ENCODE results near the gene NTNG1.

The NTNG1 gene

DNA sequence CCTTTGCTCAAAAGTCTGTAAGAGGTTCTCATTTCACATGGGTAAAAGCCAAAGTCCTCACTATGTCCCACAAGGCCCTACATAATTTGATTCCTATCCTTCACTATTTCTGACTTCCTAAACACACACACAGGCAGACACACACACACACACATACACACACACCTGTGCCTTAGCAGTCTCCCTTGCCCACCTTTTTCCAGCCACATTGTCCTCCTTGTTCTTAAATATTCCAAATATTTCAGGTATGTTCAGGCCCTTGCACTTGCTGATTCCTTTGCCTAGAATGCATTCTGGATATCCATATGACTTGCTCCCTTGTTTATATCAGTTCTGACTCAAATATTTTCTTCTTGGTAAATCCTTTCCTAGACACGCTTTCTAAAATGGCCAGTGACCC is 54.6 kb downstream of the NTNG1 start:
- H3K4me3 ChIP-seq (ENCODE audit: low read length) = no peak overlapping the region
- no peaks in the 10 kb centered on the region for H3K9me3 ChIP-seq (ENCODE audit: control insufficient read depth, insufficient read depth, low read length)
- H3K27ac ChIP-seq (ENCODE audit: low read length) = no peak overlapping the region
- H3K36me3 ChIP-seq (ENCODE audit: control insufficient read depth, insufficient read depth, low read length) = no peaks in the 10 kb centered on the region
- no peaks in the 10 kb centered on the region for H3K27me3 ChIP-seq (ENCODE audit: control insufficient read depth, insufficient read depth, low read length)
- H3K4me1 ChIP-seq (ENCODE audit: control insufficient read depth, insufficient read depth, low read length) = peaks cover 1% of the 10 kb centered on the region; the same call in 1 of the 2 replicates
- peak; percentile 55 for DNase-seq (ENCODE audit: low read depth, low spot score)
- WGBS (ENCODE audit: insufficient coverage, insufficient read length) = no CpG with 5 or more reads among the region's 1 CpG

DNA sequence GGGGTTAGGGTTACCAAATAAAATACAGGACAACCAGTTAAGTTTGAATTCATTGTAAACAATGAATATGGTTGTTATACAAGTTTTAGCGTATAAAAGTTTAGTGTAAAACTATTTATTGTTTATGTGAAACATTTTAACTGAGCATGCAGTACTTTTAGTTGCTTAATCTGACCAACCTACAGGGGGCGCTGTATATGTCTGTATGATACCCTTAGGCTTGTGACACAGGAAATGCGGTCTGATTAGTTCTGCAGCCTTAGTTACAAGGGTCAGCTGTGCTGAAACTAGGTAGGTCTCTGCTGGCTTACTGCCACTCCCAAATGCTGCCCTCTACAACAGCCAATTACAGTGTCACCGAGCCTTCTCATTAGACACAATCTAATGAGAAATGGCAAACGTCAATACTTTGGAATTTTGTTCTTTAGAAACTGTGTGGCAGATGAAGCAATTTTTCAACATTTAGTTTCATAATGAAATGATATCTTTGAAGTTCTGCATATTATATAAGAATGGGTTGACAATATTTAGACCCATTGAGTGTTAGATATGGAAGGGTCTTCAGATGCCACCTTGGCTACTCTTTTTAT is 56.2 kb downstream of the NTNG1 start:
- DNase-seq (ENCODE audit: low read depth, low spot score) = peak; percentile 83
- Histone ChIP-seq H3K4me1 (ENCODE audit: control insufficient read depth, insufficient read depth, low read length) (peaks cover 1% of the 10 kb centered on the region; the same call in 1 of the 2 replicates), H3K27ac (ENCODE audit: low read length) (no peak overlapping the region), H3K4me3 (ENCODE audit: low read length) (no peak overlapping the region), H3K9me3 (ENCODE audit: control insufficient read depth, insufficient read depth, low read length) (no peaks in the 10 kb centered on the region), H3K36me3 (ENCODE audit: control insufficient read depth, insufficient read depth, low read length) (no peaks in the 10 kb centered on the region), H3K27me3 (ENCODE audit: control insufficient read depth, insufficient read depth, low read length) (no peaks in the 10 kb centered on the region)
- WGBS (ENCODE audit: insufficient coverage, insufficient read length) = no CpG with 5 or more reads among the region's 5 CpGs

DNA sequence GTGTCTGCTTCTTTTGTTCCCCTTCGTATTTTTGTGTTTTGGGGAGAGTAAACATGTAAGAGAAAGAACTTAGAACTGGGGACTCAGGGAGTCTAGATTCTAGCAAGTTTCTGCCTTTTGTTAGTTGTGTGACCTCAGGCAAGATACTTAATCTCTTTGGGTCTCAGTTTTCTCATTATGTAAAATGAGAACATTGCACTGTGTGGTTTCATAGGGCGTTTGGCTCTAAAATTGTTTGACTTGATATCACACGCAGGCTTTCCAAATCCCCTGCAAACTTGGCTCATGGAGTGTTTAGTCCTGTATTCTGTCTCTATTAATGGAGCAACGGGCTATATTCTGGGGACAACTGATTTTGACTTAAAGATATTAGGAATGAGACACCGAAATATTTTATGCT is 57.7 kb downstream of the NTNG1 start:
- DNase-seq (ENCODE audit: low read depth, low spot score) = no peak
- H3K9me3 ChIP-seq (ENCODE audit: control insufficient read depth, insufficient read depth, low read length) = no peaks in the 10 kb centered on the region
- H3K36me3 ChIP-seq (ENCODE audit: control insufficient read depth, insufficient read depth, low read length) = no peaks in the 10 kb centered on the region
- no peaks in the 10 kb centered on the region for H3K27me3 ChIP-seq (ENCODE audit: control insufficient read depth, insufficient read depth, low read length)
- no peak overlapping the region for H3K4me3 ChIP-seq (ENCODE audit: low read length)
- H3K4me1 ChIP-seq (ENCODE audit: control insufficient read depth, insufficient read depth, low read length) = peaks cover 1% of the 10 kb centered on the region; the same call in 1 of the 2 replicates
- WGBS (ENCODE audit: insufficient coverage, insufficient read length) = no CpG with 5 or more reads among the region's 5 CpGs
- H3K27ac ChIP-seq (ENCODE audit: low read length) = no peak overlapping the region

DNA sequence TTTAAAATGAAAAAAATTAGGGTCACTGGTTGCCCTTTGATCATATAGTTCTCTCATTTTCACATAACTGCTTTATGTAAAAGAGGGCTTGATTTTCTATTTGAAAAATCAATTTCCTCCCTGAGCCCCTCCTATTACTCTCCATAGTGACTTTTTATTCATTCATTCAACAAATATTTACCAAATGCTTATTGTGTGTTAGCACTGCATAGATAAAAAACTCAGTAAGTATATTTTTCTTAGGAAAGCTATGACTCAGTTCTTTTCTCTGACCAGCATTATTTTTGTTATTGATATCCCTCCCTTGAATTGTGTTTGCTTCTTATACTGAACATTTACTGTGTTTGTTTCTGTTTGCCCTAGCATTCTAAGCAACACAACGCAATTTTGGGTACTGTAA is 59.8 kb downstream of the NTNG1 start:
- Histone ChIP-seq H3K27ac (ENCODE audit: low read length) (no peak overlapping the region), H3K9me3 (ENCODE audit: control insufficient read depth, insufficient read depth, low read length) (no peaks in the 10 kb centered on the region), H3K27me3 (ENCODE audit: control insufficient read depth, insufficient read depth, low read length) (no peaks in the 10 kb centered on the region), H3K4me3 (ENCODE audit: low read length) (no peak overlapping the region), H3K4me1 (ENCODE audit: control insufficient read depth, insufficient read depth, low read length) (peaks cover 1% of the 10 kb centered on the region; the same call in 1 of the 2 replicates), H3K36me3 (ENCODE audit: control insufficient read depth, insufficient read depth, low read length) (no peaks in the 10 kb centered on the region)
- DNase-seq (ENCODE audit: low read depth, low spot score) = no peak
- WGBS (ENCODE audit: insufficient coverage, insufficient read length) = no CpG with 5 or more reads among the region's 1 CpG

DNA sequence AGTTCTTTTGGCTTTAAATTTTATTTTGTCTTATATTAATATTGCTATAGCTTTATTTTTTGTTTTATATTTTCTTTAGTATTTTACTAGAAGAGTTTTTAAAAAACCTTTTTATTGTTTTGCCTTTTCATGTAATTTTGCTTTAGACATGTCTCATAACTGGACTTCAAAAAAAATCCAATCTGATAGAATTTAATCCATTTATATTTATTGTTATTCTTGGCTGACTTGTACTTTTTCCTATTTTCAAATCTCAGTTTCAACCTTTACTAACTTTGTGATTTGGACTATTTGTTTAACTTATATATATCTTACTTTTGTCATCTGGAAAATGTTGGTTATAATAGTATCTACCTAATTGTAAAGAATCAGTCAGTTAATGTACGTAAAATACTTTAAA is 61.2 kb downstream of the NTNG1 start:
- Histone ChIP-seq H3K27me3 (ENCODE audit: control insufficient read depth, insufficient read depth, low read length) (no peaks in the 10 kb centered on the region), H3K4me3 (ENCODE audit: low read length) (no peak overlapping the region), H3K4me1 (ENCODE audit: control insufficient read depth, insufficient read depth, low read length) (no peaks in the 10 kb centered on the region; the same call in 1 of the 2 replicates), H3K36me3 (ENCODE audit: control insufficient read depth, insufficient read depth, low read length) (no peaks in the 10 kb centered on the region), H3K27ac (ENCODE audit: low read length) (no peak overlapping the region), H3K9me3 (ENCODE audit: control insufficient read depth, insufficient read depth, low read length) (no peaks in the 10 kb centered on the region)
- DNase-seq (ENCODE audit: low read depth, low spot score) = no peak
- no CpG with 5 or more reads among the region's 1 CpG for WGBS (ENCODE audit: insufficient coverage, insufficient read length)

DNA sequence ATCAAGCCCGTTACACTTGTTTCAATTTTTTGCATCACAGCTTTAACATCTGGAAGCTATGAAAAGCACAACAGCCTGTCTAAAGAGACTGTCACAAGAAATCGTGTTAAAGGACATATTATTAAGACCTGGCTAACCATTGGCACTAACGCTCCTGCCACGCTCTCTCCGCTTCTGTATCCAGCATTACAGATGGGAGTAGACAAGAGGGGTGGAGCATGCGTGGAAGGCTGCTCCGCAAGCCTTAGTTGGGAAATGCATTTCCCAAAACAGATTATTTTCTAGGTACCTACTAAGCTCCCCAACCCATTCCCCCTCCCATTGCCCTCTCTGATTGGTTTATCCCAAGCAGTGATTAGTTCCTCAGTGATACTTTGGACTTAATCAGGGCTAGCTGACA is 72.4 kb downstream of the NTNG1 start:
- Histone ChIP-seq H3K4me3 (ENCODE audit: low read length) (no peak overlapping the region), H3K4me1 (ENCODE audit: control insufficient read depth, insufficient read depth, low read length) (no peaks in the 10 kb centered on the region), H3K27me3 (ENCODE audit: control insufficient read depth, insufficient read depth, low read length) (no peaks in the 10 kb centered on the region), H3K9me3 (ENCODE audit: control insufficient read depth, insufficient read depth, low read length) (no peaks in the 10 kb centered on the region), H3K27ac (ENCODE audit: low read length) (no peak overlapping the region), H3K36me3 (ENCODE audit: control insufficient read depth, insufficient read depth, low read length) (no peaks in the 10 kb centered on the region)
- WGBS (ENCODE audit: insufficient coverage, insufficient read length) = no CpG with 5 or more reads among the region's 7 CpGs
- DNase-seq (ENCODE audit: low read depth, low spot score) = no peak

DNA sequence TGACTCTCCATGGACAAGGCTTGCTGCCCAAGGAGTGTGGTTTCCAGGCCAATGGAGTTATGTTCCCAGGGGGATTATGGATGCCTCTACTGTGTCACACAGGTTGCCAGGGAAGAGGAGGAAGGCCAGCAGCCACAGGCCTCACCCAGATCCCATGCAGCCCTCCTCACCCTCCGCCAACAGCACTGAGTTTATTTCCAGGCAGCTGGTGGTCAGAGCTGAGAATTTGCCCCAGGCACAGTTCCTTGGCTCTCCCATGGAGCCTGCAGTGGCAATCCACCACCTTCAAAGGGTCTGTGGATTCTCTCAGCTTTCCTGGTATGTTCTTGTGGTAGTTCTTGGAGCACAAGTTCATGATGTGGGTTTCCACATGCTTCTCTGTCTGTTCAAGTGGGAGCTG is 79.2 kb downstream of the NTNG1 start:
- Histone ChIP-seq H3K36me3 (ENCODE audit: control insufficient read depth, insufficient read depth, low read length) (no peaks in the 10 kb centered on the region), H3K9me3 (ENCODE audit: control insufficient read depth, insufficient read depth, low read length) (no peaks in the 10 kb centered on the region), H3K27ac (ENCODE audit: low read length) (no peak overlapping the region), H3K4me3 (ENCODE audit: low read length) (no peak overlapping the region), H3K4me1 (ENCODE audit: control insufficient read depth, insufficient read depth, low read length) (no peaks in the 10 kb centered on the region), H3K27me3 (ENCODE audit: control insufficient read depth, insufficient read depth, low read length) (no peaks in the 10 kb centered on the region)
- DNase-seq (ENCODE audit: low read depth, low spot score) = no peak
- WGBS (ENCODE audit: insufficient coverage, insufficient read length) = no CpG with 5 or more reads among the region's 1 CpG

DNA sequence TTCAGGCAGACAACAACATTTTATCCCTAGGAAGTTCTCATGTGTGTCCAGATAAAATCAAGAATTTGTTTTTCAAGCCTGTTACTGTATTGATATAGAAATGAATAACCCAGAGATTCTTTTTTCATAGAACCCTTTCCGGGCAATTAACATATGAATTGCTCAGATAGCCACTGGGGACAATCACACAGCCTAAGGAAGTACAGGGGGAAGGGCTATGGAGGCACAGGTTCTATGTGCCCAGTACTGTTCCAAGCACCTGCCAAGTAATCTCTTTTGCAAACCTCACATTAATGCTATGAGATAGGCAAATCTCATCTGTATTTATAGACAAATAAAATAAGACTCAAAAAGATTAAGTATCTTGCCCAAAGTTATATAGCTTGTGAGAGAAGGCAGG is 84.9 kb downstream of the NTNG1 start:
- no CpG with 5 or more reads among the region's 1 CpG for WGBS (ENCODE audit: insufficient coverage, insufficient read length)
- no peak for DNase-seq (ENCODE audit: low read depth, low spot score)
- Histone ChIP-seq H3K27me3 (ENCODE audit: control insufficient read depth, insufficient read depth, low read length) (no peaks in the 10 kb centered on the region), H3K36me3 (ENCODE audit: control insufficient read depth, insufficient read depth, low read length) (no peaks in the 10 kb centered on the region), H3K9me3 (ENCODE audit: control insufficient read depth, insufficient read depth, low read length) (no peaks in the 10 kb centered on the region), H3K27ac (ENCODE audit: low read length) (no peak overlapping the region), H3K4me3 (ENCODE audit: low read length) (no peak overlapping the region), H3K4me1 (ENCODE audit: control insufficient read depth, insufficient read depth, low read length) (peaks cover 8% of the 10 kb centered on the region)

DNA sequence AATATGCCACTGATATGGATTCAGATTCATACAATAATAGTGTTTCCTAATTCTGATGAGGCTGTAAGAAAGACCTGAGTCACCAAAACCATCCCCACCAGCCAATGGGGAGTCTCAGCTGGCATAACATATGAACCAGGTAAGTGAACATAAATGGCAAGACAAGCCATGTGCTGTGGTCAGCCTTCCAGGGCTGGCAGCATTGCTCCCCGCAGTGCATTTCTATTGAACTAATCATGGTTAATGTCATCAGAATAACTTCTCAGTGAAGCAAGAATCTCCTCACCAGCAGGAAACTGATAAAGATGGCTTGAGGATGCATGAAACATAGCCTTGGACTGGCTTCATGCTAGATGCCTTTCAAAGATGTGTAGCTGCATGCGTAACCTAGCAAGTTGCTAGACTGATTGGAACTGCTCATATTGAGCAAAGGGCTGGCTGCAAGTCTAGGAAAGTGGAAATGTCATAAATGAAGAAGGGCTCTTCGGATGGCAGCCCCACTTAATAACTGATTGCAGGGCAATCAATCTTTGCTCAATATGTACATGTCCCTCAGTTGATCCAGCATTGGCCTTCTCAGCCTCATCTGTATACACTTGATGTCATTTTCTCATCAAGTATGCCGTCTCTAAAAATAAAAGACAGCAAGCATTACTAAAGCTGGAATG is 88.0 kb downstream of the NTNG1 start:
- no peaks in the 10 kb centered on the region for H3K9me3 ChIP-seq (ENCODE audit: control insufficient read depth, insufficient read depth, low read length)
- H3K27me3 ChIP-seq (ENCODE audit: control insufficient read depth, insufficient read depth, low read length) = no peaks in the 10 kb centered on the region
- DNase-seq (ENCODE audit: low read depth, low spot score) = no peak
- no peak overlapping the region for H3K27ac ChIP-seq (ENCODE audit: low read length)
- no CpG with 5 or more reads among the region's 4 CpGs for WGBS (ENCODE audit: insufficient coverage, insufficient read length)
- H3K36me3 ChIP-seq (ENCODE audit: control insufficient read depth, insufficient read depth, low read length) = no peaks in the 10 kb centered on the region
- H3K4me1 ChIP-seq (ENCODE audit: control insufficient read depth, insufficient read depth, low read length) = peaks cover 8% of the 10 kb centered on the region
- no peak overlapping the region for H3K4me3 ChIP-seq (ENCODE audit: low read length)

DNA sequence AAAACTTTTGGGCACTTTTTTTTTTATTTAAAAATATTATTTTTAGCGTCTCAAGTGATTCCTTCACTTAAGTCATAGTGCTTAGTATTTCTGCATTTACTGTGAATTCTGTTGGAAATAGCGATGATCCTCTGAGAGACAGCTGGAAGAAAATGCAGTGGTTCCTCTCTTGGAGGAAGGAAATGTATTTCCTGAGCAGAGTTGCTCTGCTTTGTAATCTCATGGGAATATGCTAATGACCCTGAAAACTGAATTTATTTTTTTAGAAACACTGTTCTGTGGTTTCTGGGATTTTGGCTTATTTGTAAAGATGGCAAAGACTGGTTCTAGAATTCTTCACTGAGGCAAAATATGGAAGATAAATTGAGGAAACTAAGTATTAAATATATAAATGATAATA is 88.9 kb downstream of the NTNG1 start:
- DNase-seq (ENCODE audit: low read depth, low spot score) = no peak
- WGBS (ENCODE audit: insufficient coverage, insufficient read length) = no CpG with 5 or more reads among the region's 2 CpGs
- no peak overlapping the region for H3K27ac ChIP-seq (ENCODE audit: low read length)
- no peaks in the 10 kb centered on the region for H3K27me3 ChIP-seq (ENCODE audit: control insufficient read depth, insufficient read depth, low read length)
- no peaks in the 10 kb centered on the region for H3K9me3 ChIP-seq (ENCODE audit: control insufficient read depth, insufficient read depth, low read length)
- peaks cover 8% of the 10 kb centered on the region for H3K4me1 ChIP-seq (ENCODE audit: control insufficient read depth, insufficient read depth, low read length)
- H3K36me3 ChIP-seq (ENCODE audit: control insufficient read depth, insufficient read depth, low read length) = no peaks in the 10 kb centered on the region
- H3K4me3 ChIP-seq (ENCODE audit: low read length) = no peak overlapping the region

DNA sequence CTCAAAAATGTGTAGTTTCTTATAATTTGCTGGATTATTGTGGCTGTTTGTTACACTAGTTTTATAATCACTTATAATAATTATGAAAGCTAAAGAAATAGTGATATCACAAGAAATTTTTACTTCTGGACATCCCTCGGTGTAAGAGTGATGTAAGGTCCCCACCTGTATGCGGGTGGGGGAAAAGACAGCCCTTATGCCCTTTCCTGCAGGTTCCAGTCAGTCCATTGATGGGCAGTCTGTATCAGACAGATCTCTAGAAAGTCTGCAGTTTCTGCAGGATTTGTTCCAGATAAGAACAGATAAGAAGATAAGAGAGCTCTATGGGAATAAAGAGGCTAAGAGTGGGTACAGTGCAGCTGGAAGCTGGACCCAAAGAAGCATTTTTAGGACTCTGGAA is 89.3 kb downstream of the NTNG1 start:
- Histone ChIP-seq H3K27me3 (ENCODE audit: control insufficient read depth, insufficient read depth, low read length) (no peaks in the 10 kb centered on the region), H3K4me3 (ENCODE audit: low read length) (no peak overlapping the region)
- no CpG with 5 or more reads among the region's 2 CpGs for WGBS (ENCODE audit: insufficient coverage, insufficient read length)

More for the DNA sequence above, 89.3 kb downstream of the NTNG1 start:
- DNase-seq (ENCODE audit: low read depth, low spot score) = no peak
- peaks cover 8% of the 10 kb centered on the region for H3K4me1 ChIP-seq (ENCODE audit: control insufficient read depth, insufficient read depth, low read length)
- H3K27ac ChIP-seq (ENCODE audit: low read length) = no peak overlapping the region
- no peaks in the 10 kb centered on the region for H3K36me3 ChIP-seq (ENCODE audit: control insufficient read depth, insufficient read depth, low read length)
- H3K9me3 ChIP-seq (ENCODE audit: control insufficient read depth, insufficient read depth, low read length) = no peaks in the 10 kb centered on the region

Measured in iPS DF 6.9 (cell line).